HG02852 (cell line): ENCODE results near the gene TSR1.

Experiments used
- ATAC-seq: cut with Tn5 transposase; IDR thresholded peaks from one replicate; pipeline ENCODE4 v1.9.1; 2021; ENCODE audit warnings: mild to moderate bottlenecking, moderate library complexity; ENCODE audit not compliant: unreplicated experiment

Gene TSR1

DNA sequence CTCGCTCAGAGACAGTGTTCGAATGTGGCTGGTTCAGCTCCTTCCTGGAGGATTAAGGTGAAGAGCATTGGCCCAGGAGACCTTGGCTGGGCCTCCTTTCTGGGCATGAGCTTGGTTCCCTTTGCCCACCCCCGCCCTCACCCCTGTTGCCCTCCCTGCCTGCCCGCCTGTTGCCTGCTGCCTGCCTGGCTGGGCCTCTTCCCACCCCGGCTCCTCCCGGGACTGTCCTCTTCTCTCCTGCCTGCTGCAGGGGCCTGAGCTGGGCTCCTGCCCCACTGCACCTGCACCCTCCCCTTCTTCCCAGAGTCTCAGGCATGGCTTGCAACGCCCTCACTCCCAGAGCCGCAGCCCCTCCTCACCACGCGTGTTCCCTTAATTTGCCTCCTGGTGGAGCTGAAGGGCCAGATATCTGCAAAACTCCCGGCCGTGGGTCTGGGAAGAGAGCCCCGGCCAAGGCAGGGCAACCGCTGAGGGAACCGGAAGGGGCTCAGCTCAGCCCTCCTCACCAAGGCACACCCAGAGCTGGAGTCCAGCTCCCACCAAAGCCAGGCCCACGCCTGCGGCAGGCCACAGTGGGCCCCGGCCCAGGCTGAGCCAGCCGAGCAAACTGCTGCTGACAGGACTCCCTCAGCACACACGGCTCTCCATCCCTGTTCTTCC is 33.4 kb upstream of the TSR1 start:
- ATAC-seq, result no peak

DNA sequence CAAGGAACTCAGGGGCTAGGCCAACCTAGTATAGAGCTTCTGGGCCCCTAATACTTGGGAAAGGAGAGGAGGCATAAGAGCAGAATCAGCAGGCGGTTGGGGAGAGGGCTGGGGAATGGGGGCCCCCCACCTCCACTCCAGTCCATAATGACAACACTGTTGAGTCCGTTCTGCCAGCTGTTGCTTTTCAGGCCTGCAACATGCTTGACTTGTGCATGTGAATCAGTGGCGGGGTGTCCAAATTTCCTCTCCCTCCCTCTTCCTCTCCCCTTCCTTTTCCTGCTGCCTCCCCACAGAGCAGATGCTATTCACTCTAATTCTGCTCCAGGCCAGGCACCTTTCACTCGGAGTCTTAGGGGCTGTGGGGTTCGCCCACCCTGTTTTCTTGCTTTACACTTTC is 32.8 kb upstream of the TSR1 start:
- ATAC-seq, result no peak

- ATAC-seq, result no peak
Observed at GRCh38 chr17:2368359-2368758, 32.1 kb upstream of the TSR1 start.

GRCh38 chr17:2366747-2367494 is 30.7 kb upstream of the TSR1 start:
- ATAC-seq, result no peak

DNA sequence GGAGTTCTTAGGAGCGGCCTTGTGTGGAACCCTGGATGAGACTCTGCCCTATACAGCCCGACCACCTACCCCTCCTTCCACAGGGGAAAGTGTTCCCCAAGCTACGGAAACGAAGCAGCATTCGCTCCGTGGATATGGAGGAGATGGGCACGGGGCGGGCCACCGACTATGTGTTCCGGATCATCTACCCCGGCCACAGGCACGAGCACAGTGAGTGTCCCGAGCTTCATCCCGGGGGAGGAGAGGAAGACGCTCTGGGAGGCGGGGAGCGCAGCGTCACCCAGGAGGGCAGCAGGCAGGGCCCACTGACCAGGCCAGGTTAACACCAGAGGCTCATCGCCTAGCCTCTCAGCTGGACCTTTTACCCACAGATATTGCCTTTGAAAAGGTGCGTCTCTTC is 28.9 kb upstream of the TSR1 start:
- no peak for ATAC-seq

DNA sequence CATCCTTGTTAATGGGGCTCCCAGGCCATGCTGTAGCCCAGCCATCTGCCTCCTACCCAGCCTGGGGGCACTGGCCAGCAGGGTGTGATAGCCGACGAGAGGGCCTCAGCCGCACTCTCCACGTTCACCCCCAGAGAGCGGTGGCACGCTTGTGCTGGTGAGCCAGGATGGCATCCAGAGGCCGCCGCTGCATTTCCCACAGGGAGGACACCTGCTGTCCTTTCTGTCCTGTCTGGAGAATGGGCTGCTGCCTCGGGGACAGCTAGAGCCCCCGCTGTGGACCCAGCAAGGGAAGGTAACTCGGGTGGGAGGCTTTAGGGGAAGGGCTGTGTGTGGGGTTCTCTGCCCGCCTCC is 28.5 kb upstream of the TSR1 start:
- ATAC-seq, result no peak

DNA sequence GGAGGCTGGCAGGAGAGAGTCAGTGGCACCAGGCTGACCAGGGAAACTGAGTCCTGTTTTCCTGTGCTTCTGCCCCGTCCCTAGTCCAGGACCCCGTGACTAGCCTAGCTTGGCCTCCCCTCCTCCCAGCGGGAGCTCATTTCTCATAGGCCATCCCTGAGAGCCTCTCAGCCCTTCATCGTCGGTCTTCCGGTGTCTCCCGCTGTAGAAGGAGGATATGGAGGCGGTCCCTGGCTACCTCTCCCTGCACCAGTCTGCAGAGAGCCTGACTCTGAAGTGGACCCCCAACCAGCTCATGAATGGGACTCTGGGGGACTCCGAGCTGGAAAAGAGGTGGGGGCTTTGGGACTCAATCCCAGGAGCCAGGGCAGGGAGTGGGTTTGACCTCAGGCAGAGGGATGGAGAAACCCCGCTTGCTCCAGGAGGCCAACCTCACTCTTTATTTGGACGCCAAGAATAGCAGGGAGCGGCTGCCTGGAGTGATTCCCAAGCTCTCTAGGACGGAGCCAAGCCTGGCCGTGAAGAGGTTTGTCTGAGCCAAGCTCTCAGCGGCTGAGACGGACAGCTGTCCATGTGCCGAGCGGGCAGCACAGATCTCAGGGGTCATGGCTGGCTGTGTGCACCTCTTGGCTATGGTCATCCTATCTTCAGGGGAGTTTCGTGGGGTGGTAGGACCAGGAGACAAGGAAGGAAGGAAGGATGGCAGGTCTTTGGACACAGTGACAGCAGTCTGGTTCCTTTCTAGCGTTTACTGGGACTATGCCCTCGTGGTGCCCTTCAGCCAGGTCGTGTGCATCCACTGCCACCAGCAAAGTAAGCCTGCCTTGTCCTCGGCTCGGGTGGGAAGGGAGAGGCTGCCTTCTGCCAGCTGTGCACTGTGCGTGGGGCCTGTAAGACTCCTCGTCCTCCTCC is 27.9 kb upstream of the TSR1 start:
- ATAC-seq, result no peak

- no peak for ATAC-seq
Observed at GRCh38 chr17:2363318-2363717, 27.1 kb upstream of the TSR1 start.

GRCh38 chr17:2362881-2363280 is 26.6 kb upstream of the TSR1 start:
- no peak for ATAC-seq

- ATAC-seq, result no peak
Observed at GRCh38 chr17:2362416-2362815, 26.2 kb upstream of the TSR1 start.

GRCh38 chr17:2362016-2362415 is 25.8 kb upstream of the TSR1 start:
- ATAC-seq, result no peak

GRCh38 chr17:2361010-2361760 is 24.9 kb upstream of the TSR1 start:
- no peak for ATAC-seq

- no peak for ATAC-seq
Observed at GRCh38 chr17:2357931-2358434, 21.7 kb upstream of the TSR1 start.

DNA sequence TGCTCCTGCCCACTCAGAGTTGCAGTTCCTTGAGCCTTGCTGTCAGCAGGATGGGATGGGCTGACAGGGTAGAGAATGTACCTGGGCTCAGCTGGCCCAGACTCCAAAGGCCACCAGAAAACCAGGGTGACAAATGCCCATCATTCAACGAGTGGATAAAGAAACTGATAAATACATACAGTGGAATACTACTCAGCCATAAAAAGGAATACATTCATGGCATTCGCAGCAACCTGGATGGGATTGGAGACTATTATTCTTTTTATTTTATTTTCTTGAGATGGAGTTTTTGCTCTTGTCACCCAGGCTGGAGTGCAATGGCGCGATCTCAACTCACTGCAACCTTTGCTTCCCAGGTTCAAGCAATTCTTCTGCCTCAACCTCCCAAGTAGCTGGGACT is 21.0 kb upstream of the TSR1 start:
- ATAC-seq, result no peak

DNA sequence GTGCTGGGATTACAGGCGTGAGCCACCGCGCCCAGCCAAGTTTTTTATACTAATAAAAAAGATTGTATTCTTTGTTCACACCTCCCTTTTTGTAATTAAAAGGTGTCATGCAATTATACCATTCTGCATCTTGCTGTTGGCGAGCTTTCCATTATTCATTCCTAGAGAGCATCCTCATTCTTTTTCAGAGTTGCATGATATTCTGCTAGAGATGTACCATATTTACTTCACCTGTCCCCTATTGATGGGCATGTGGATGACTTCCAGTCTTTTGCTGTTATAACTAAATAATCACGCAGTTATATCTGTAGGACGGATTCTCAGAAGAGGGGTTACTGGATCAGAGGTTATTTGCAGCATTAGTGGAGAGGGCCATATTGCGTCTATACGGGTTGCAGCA is 18.1 kb upstream of the TSR1 start:
- ATAC-seq, result no peak

DNA sequence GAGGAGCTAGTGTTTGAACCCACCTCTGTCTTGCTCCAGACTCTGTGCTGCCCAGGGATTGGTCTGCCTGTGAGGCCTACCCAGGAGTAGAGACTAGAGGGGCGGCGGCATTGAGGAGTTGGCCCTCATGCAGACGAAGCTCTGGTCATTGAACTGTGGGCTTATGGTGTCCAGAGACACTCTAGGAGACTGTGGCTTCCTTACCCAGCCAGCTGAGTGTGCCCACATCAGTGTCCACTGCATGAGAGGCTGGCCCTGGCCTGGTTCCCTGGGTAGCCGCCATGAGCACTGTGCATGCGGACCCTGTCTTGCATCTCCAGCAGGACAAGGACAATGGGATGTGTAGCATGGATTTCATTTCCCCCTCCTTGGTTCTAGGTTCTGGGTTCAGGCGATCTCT is 15.0 kb upstream of the TSR1 start:
- no peak for ATAC-seq

- ATAC-seq, result no peak
Observed at GRCh38 chr17:2347805-2348685, 11.8 kb upstream of the TSR1 start.

DNA sequence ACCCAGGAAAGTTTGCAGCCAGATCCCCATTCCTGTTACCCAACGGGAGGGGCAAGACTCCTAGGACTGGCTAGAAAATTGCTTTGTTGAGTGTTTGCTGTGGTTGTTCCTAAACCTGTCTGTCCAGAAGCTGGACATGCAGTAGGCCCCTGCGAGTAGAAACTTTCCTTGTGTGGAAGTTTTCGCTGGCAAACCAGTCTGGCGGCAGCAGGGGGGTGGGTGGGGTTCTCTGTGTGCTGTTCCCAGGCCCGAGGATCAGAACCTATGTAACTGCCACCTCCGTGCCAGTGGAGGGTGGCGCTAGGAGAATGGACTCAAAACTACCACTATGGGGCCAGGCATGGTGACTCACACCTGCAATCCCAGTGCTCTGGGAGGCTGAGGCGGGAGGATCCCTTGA is 10.2 kb upstream of the TSR1 start:
- no peak for ATAC-seq

DNA sequence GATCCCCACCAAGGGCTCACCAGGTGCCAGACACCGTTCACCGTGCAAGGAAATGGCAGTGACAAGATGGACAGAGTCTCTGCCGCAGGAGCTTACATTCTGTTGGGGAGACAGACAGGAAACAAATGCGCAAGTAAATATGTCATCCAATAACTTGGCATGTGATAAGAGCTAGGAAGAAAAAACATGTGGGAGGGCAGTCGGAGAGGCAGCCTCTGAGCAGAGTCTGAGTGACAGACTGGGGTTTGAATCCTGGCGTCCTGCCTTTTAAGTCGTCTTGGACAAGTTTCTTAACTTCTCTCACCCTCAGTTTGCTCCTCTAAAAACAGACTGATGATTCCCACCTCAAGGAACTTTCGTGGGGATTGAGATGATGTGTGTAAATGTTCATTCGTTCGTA is 8.3 kb upstream of the TSR1 start:
- no peak for ATAC-seq

DNA sequence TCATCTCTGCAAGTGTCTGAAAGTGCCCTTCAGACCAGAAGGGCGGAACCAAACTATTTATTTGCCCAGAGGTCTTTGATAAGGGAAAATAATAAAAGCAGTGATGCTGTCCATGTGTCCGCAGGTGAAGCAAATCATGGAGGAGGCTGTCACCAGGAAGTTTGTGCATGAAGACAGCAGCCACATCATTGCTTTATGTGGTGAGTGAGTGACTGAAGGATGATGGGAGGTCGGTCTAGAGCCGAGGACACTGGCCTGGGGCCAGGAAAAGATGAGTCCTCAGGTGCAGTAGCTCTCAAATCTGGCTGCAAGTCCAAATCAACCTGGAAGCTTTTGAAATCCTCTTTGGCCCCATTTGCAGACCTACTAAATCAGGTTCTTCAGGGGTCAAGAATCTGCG is 7.2 kb upstream of the TSR1 start:
- ATAC-seq, result no peak
